ENCODE measurements around the gene SETSIP. TPM values are rescaled to one million over a fixed set of nuclear protein-coding genes. Genes with fewer than 3 reads are reported as not detected.
A peak's percentile ranks its signal among the peaks of the same experiment; 100 is the strongest.

Gene SETSIP
- total RNA-seq, 2 donors from 2014 or later, result not detected

- H3K27me3 ChIP-seq (replicated peaks; ENCODE audit: insufficient read depth), result no peaks in the 10 kb centered on the region
- 96% methylated on average over 5 of the region's 5 CpGs for WGBS
- H3K27ac ChIP-seq, result no peak overlapping the region
- no peaks in the 10 kb centered on the region for H3K4me1 ChIP-seq (replicated peaks)
- no peak overlapping the region for H3K4me3 ChIP-seq
- H3K36me3 ChIP-seq, result no peaks in the 10 kb centered on the region
- TF ChIP-seq POLR2A (IDR thresholded peaks at IDR 0.05) (no peak), CTCF (IDR thresholded peaks at IDR 0.05) (no peak), POLR2AphosphoS5 (IDR thresholded peaks at IDR 0.05) (no peak)
- intact Hi-C loops (cut with DNase I), result no loop called here
- no peak for DNase-seq (ENCODE audit: low spot score)
- no peaks in the 10 kb centered on the region for H3K9me3 ChIP-seq
Measured at GRCh38 chr1:92091625-92092024, 16.4 kb upstream of the SETSIP start.

GRCh38 chr1:92087542-92087941 lies 12.3 kb upstream of the SETSIP start:
- WGBS, result 71% methylated on average over 1 of the region's 1 CpG
- no peak for DNase-seq (ENCODE audit: low spot score)
- no peak for TF ChIP-seq CTCF (IDR thresholded peaks at IDR 0.05)
- TF ChIP-seq POLR2A (IDR thresholded peaks at IDR 0.05), result no peak
- no peak for TF ChIP-seq POLR2AphosphoS5 (IDR thresholded peaks at IDR 0.05)
- H3K4me1 ChIP-seq (replicated peaks), result no peaks in the 10 kb centered on the region
- no peaks in the 10 kb centered on the region for H3K9me3 ChIP-seq
- H3K36me3 ChIP-seq, result no peaks in the 10 kb centered on the region
- H3K27ac ChIP-seq, result no peak overlapping the region
- no peak overlapping the region for H3K4me3 ChIP-seq
- intact Hi-C loops (cut with DNase I), result no loop called here
- H3K27me3 ChIP-seq (replicated peaks; ENCODE audit: insufficient read depth), result no peaks in the 10 kb centered on the region

- intact Hi-C loops (cut with DNase I), result no loop called here
- H3K9me3 ChIP-seq, result no peaks in the 10 kb centered on the region
- 94% methylated on average over 4 of the region's 4 CpGs for WGBS
- H3K27ac ChIP-seq, result no peak overlapping the region
- no peak for DNase-seq (ENCODE audit: low spot score)
- H3K36me3 ChIP-seq, result no peaks in the 10 kb centered on the region
- H3K4me1 ChIP-seq (replicated peaks), result no peaks in the 10 kb centered on the region
- H3K4me3 ChIP-seq, result no peak overlapping the region
- no peaks in the 10 kb centered on the region for H3K27me3 ChIP-seq (replicated peaks; ENCODE audit: insufficient read depth)
- TF ChIP-seq CTCF (IDR thresholded peaks at IDR 0.05), result no peak
- no peak for TF ChIP-seq POLR2AphosphoS5 (IDR thresholded peaks at IDR 0.05)
- no peak for TF ChIP-seq POLR2A (IDR thresholded peaks at IDR 0.05)
Measured at GRCh38 chr1:92085727-92086126, 10.5 kb upstream of the SETSIP start.

GRCh38 chr1:92084651-92085050 lies 9.4 kb upstream of the SETSIP start:
- 83% methylated on average over 1 of the region's 1 CpG for WGBS
- no peaks in the 10 kb centered on the region for H3K4me1 ChIP-seq (replicated peaks)
- H3K27ac ChIP-seq, result no peak overlapping the region
- no peaks in the 10 kb centered on the region for H3K9me3 ChIP-seq
- H3K27me3 ChIP-seq (replicated peaks; ENCODE audit: insufficient read depth), result no peaks in the 10 kb centered on the region
- TF ChIP-seq CTCF (IDR thresholded peaks at IDR 0.05) (no peak), POLR2A (IDR thresholded peaks at IDR 0.05) (no peak), POLR2AphosphoS5 (IDR thresholded peaks at IDR 0.05) (no peak)
- no peak for DNase-seq (ENCODE audit: low spot score)
- no peak overlapping the region for H3K4me3 ChIP-seq
- H3K36me3 ChIP-seq, result no peaks in the 10 kb centered on the region
- intact Hi-C loops (cut with DNase I), result no loop called here

- H3K27ac ChIP-seq, result peak overlapping the region; percentile 71 to 82
- intact Hi-C loops (cut with DNase I), result no loop called here
- no peaks in the 10 kb centered on the region for H3K9me3 ChIP-seq
- H3K27me3 ChIP-seq (replicated peaks; ENCODE audit: insufficient read depth), result no peaks in the 10 kb centered on the region
- TF ChIP-seq CTCF (IDR thresholded peaks at IDR 0.05) (no peak), POLR2AphosphoS5 (IDR thresholded peaks at IDR 0.05) (no peak), POLR2A (IDR thresholded peaks at IDR 0.05) (no peak)
- H3K4me1 ChIP-seq (replicated peaks), result no peaks in the 10 kb centered on the region
- DNase-seq (ENCODE audit: low spot score), result no peak
- H3K4me3 ChIP-seq, result peak overlapping the region; percentile 57 to 63
- WGBS, result 26% methylated on average over 4 of the region's 4 CpGs
- no peaks in the 10 kb centered on the region for H3K36me3 ChIP-seq
Measured at GRCh38 chr1:92081031-92081430, 5.8 kb upstream of the SETSIP start.

All from prostate gland (tissue), 2 donors.